DOHH2 (cell line): ENCODE measurements around the gene GCG.

Experiments
- H3F3A ChIP-seq: fragments of 200-600 bp; sonication (generic), shearing (Covaris generic); 2 replicates; pipeline ENCODE4 v1.6.0; 2016; ENCODE audit warnings: antibody characterized with exemption, mild to moderate bottlenecking; ENCODE audit not compliant: control insufficient read depth, insufficient read depth
- H3K27ac ChIP-seq: fragments of 200-600 bp; sonication (generic); 2 replicates; pipeline ENCODE4 v1.5.1; 2014; ENCODE audit warnings: low read depth, mild to moderate bottlenecking, low read length, moderate library complexity
- H3K27me3 ChIP-seq: fragments of 200-600 bp; sonication (generic); 2 replicates; pipeline ENCODE4 v1.6.1; 2014; ENCODE audit warnings: mild to moderate bottlenecking, low read length, mixed read lengths; ENCODE audit not compliant: control insufficient read depth
- H3K36me3 ChIP-seq: fragments of 200-600 bp; sonication (generic); 2 replicates; pipeline ENCODE4 v1.6.1; 2014; ENCODE audit warnings: mild to moderate bottlenecking, low read length, moderate library complexity, mixed read lengths; ENCODE audit not compliant: control insufficient read depth
- H3K4me1 ChIP-seq: fragments of 200-600 bp; sonication (generic); 2 replicates; pipeline ENCODE4 v1.6.1; 2014; ENCODE audit warnings: mild to moderate bottlenecking, low read length, mixed read lengths; ENCODE audit not compliant: control insufficient read depth
- H3K4me2 ChIP-seq: fragments of 200-600 bp; sonication (generic); 2 replicates; pipeline ENCODE4 v1.6.0; 2014; ENCODE audit warnings: mild to moderate bottlenecking, low read length, moderate library complexity
- H3K4me3 ChIP-seq: fragments of 200-600 bp; sonication (generic); 2 replicates; pipeline ENCODE4 v1.5.1; 2014; ENCODE audit warnings: mild to moderate bottlenecking, low read length, mixed read lengths
- H3K79me2 ChIP-seq: fragments of 200-600 bp; sonication (generic); 2 replicates; pipeline ENCODE4 v1.6.1; 2014; ENCODE audit warnings: mild to moderate bottlenecking, low read length, mixed read lengths; ENCODE audit not compliant: control insufficient read depth
- H3K9me2 ChIP-seq: fragments of 200-600 bp; sonication (generic); replicated peaks from 2 replicates; pipeline ENCODE4 v1.6.1; 2014; ENCODE audit warnings: mild to moderate bottlenecking, low read length, mixed read lengths; ENCODE audit not compliant: control insufficient read depth
- H3K9me3 ChIP-seq: fragments of 200-600 bp; sonication (generic); 2 replicates; pipeline ENCODE4 v1.6.1; 2014; ENCODE audit warnings: antibody characterized with exemption, low read length, mixed read lengths; ENCODE audit not compliant: control insufficient read depth, insufficient read depth
- H4K20me1 ChIP-seq: fragments of 200-600 bp; sonication (generic); 2 replicates; pipeline ENCODE4 v1.6.0; 2014; ENCODE audit warnings: low read depth, mild to moderate bottlenecking, antibody characterized with exemption, low read length, moderate library complexity; ENCODE audit not compliant: control insufficient read depth, insufficient read depth
- EZH2phosphoT487 ChIP-seq: fragments of 200-600 bp; sonication (generic); IDR thresholded peaks from 2 replicates; pipeline ENCODE4 v1.6.1; 2017; ENCODE audit warnings: borderline replicate concordance, mild to moderate bottlenecking, antibody characterized with exemption, low read length, moderate library complexity, mixed read lengths
- TF ChIP-seq, protein P1 (sequence below): fragments of 200-600 bp; sonication (generic); IDR thresholded peaks from one replicate; pipeline ENCODE4 v1.5.1; 2014; ENCODE audit warnings: antibody characterized with exemption, mild to moderate bottlenecking, low read depth, low read length; ENCODE audit not compliant: poor library complexity, severe bottlenecking

Gene GCG

DNA sequence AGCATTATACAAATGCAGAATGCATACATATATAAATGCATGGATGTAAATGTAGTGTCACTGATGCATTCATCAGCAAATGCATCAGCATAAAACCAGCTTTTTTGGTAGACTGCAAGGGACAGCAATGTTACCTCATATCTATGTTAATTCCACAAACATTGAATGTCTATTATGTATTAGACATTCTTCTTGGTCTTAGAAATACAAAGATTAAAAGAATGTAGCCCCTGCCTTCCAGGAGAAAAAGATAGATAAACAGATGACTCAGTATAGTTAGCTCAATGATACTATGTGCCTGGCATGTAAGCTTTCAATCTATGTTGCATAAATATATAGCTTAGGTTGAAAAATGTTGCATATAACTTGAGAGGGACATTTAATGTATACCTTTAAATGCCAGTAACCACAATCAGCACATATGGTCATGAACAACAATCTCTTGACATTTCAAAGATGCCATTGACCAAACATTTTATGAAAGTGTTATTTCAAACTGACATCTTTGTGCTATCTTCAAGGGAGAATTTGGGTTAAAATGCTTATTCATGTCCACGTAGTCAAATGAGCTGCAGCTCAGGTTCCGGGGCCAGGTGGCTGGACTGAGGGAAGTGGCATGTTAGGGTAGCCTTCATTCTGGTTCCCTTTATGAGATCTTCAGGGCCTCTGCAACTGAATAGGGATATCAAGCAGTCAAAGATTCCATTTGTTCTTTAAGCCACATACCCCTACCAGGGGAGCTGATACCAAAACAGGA, 45.2 kb upstream of the GCG start:
- no peaks in the 10 kb centered on the region for H3K4me1 ChIP-seq
- no peak overlapping the region for H3K27ac ChIP-seq
- no peaks in the 10 kb centered on the region for H3K36me3 ChIP-seq
- H3K9me3 ChIP-seq = no peaks in the 10 kb centered on the region
- TF ChIP-seq, protein P1, sequence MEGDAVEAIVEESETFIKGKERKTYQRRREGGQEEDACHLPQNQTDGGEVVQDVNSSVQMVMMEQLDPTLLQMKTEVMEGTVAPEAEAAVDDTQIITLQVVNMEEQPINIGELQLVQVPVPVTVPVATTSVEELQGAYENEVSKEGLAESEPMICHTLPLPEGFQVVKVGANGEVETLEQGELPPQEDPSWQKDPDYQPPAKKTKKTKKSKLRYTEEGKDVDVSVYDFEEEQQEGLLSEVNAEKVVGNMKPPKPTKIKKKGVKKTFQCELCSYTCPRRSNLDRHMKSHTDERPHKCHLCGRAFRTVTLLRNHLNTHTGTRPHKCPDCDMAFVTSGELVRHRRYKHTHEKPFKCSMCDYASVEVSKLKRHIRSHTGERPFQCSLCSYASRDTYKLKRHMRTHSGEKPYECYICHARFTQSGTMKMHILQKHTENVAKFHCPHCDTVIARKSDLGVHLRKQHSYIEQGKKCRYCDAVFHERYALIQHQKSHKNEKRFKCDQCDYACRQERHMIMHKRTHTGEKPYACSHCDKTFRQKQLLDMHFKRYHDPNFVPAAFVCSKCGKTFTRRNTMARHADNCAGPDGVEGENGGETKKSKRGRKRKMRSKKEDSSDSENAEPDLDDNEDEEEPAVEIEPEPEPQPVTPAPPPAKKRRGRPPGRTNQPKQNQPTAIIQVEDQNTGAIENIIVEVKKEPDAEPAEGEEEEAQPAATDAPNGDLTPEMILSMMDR = no peak
- TF ChIP-seq EZH2phosphoT487 = no peak
- no peaks in the 10 kb centered on the region for H4K20me1 ChIP-seq
- H3K4me3 ChIP-seq = no peak overlapping the region
- no peak overlapping the region for H3K4me2 ChIP-seq
- H3F3A ChIP-seq = no peaks in the 10 kb centered on the region
- H3K79me2 ChIP-seq = no peaks in the 10 kb centered on the region
- H3K27me3 ChIP-seq = no peaks in the 10 kb centered on the region
- H3K9me2 ChIP-seq = no peaks in the 10 kb centered on the region; the same call in 1 of the 2 replicates

DNA sequence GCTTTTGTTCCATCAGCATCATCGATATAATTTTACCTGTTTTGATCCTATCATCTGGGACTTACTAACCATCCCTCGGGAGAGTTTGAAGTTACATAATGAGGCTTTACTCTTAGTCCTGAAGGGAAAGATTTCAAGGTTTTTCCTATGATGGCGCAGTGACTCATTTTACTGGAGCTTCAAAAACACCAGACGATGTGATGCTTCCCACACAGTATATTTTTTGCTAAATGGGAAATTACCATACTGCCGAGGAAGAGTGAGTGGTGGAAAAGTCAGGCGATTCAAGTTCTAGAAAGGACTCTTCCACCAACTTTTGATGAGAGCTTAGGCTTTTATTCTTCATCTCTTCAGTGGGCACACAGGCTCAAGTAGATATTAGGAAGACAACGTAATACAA, 44.6 kb upstream of the GCG start:
- Histone ChIP-seq H3K79me2 (no peaks in the 10 kb centered on the region), H4K20me1 (no peaks in the 10 kb centered on the region), H3K4me1 (no peaks in the 10 kb centered on the region), H3K4me2 (no peak overlapping the region), H3K9me3 (no peaks in the 10 kb centered on the region), H3F3A (no peaks in the 10 kb centered on the region), H3K36me3 (no peaks in the 10 kb centered on the region), H3K4me3 (no peak overlapping the region), H3K27me3 (no peaks in the 10 kb centered on the region), H3K27ac (no peak overlapping the region), H3K9me2 (no peaks in the 10 kb centered on the region; the same call in 1 of the 2 replicates)
- TF ChIP-seq, protein P1 = no peak
- no peak for TF ChIP-seq EZH2phosphoT487

DNA sequence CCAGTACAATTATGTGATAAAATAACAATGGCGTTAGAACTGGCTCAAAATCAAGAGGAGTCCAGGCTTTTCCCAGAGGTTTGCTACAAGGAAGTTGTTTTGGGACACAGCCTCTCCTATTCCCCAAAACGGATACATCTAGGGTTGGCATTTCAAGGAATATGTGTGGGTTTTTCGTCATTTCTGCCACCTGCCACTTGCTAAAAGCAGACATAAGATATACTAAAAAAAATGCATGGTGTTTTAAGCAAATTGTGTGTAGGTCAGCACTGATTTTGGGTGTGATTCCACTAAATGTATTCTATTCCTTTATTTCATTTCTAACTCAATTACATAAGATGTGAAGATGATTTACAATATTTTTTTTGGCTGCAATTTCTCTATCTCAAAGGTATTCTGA, 36.4 kb upstream of the GCG start:
- Histone ChIP-seq H3F3A (no peaks in the 10 kb centered on the region), H3K27ac (no peak overlapping the region), H3K79me2 (no peaks in the 10 kb centered on the region), H3K4me2 (no peak overlapping the region), H3K36me3 (no peaks in the 10 kb centered on the region), H3K9me3 (no peaks in the 10 kb centered on the region), H3K4me3 (no peak overlapping the region), H3K27me3 (no peaks in the 10 kb centered on the region), H3K4me1 (no peaks in the 10 kb centered on the region), H3K9me2 (no peaks in the 10 kb centered on the region; the same call in 1 of the 2 replicates), H4K20me1 (no peaks in the 10 kb centered on the region)
- TF ChIP-seq, protein P1 = no peak
- no peak for TF ChIP-seq EZH2phosphoT487
